ENCODE measurements around the gene ZSCAN20. TPM values are rescaled to one million over a fixed set of nuclear protein-coding genes. Genes with fewer than 3 reads are reported as not detected.
"Not testable (repeated sequence)": the region's sequence is repeated elsewhere in the genome, so short reads cannot be mapped to it uniquely, and the experiment has no call there.

The ZSCAN20 gene
- total RNA-seq, 1 donor from 2014 or later, result 6.9 TPM

DNA sequence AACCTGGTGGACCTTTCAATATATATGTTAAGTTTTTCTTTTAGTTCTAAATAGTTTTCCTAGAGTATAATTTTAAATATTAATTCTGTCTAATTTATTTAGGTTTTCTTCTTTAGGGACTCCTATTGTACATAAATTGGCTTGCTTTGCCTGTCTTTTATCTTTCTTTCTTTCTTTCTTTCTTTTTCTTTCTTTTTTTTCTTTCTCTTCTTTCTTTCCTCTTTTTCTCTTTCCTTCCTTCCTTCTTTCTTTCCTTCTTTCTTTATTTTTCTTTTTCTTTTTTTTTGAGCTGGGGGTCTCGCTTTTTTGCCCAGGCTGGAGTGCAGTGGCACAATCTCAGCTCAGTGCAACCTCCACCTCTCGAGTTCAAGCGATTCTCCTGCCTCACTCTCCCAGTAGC lies 35.2 kb downstream of the ZSCAN20 start:
- FAIRE-seq, result no peak
- no peaks in the 10 kb centered on the region for H3K4me1 ChIP-seq (ENCODE audit: insufficient read depth, low read length)
- no peaks in the 10 kb centered on the region for H3K27me3 Mint-ChIP-seq (ENCODE audit: low read depth, unreplicated experiment)

DNA sequence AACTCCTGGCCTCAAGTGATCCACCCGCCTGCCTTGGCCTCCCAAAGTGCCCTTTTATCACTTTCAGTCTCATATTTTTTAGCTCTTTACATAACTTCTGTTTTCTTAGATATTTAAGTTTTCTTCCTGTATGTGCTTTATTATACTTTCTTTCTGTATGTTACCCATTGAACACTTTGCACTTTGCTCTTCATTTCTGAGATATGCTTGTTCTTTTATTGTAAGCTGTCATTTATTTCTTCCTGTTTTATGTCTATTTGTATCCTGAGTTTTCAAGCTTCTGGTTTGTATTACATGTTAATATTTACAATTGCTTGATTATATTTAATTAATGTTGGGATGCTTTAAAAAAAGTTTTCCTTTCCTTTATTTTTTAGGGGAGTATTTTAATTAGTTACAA lies 35.7 kb downstream of the ZSCAN20 start:
- no peak overlapping the region for H3K4me2 ChIP-seq (ENCODE audit: low read length)
- no peak overlapping the region for H3K4me3 ChIP-seq (ENCODE audit: insufficient read depth, low read depth, low read length)
- Mint-ChIP-seq H3K4me3 (ENCODE audit: unreplicated experiment) (no peak overlapping the region), H3K27me3 (ENCODE audit: low read depth, unreplicated experiment) (no peaks in the 10 kb centered on the region), H3K36me3 (ENCODE audit: low read depth, unreplicated experiment) (no peaks in the 10 kb centered on the region), H3K9me3 (ENCODE audit: unreplicated experiment) (no peaks in the 10 kb centered on the region), H3K4me1 (ENCODE audit: low read depth, unreplicated experiment) (no peaks in the 10 kb centered on the region), H3K27ac (ENCODE audit: unreplicated experiment) (no peak overlapping the region)
- TF ChIP-seq, protein P1, sequence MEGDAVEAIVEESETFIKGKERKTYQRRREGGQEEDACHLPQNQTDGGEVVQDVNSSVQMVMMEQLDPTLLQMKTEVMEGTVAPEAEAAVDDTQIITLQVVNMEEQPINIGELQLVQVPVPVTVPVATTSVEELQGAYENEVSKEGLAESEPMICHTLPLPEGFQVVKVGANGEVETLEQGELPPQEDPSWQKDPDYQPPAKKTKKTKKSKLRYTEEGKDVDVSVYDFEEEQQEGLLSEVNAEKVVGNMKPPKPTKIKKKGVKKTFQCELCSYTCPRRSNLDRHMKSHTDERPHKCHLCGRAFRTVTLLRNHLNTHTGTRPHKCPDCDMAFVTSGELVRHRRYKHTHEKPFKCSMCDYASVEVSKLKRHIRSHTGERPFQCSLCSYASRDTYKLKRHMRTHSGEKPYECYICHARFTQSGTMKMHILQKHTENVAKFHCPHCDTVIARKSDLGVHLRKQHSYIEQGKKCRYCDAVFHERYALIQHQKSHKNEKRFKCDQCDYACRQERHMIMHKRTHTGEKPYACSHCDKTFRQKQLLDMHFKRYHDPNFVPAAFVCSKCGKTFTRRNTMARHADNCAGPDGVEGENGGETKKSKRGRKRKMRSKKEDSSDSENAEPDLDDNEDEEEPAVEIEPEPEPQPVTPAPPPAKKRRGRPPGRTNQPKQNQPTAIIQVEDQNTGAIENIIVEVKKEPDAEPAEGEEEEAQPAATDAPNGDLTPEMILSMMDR (IDR thresholded peaks at IDR 0.05; ENCODE audit: insufficient read depth, low read depth, low read length), result no peak
- no peak overlapping the region for H2AFZ ChIP-seq (ENCODE audit: low read depth, low read length)
- H3K27ac ChIP-seq (ENCODE audit: low read depth, low read length), result no peak overlapping the region
- H3K4me1 ChIP-seq (ENCODE audit: insufficient read depth, low read length), result no peaks in the 10 kb centered on the region
- H4K20me1 ChIP-seq (ENCODE audit: insufficient read depth, low read length), result no peaks in the 10 kb centered on the region
- no peaks in the 10 kb centered on the region for H3K9me3 ChIP-seq (ENCODE audit: insufficient read depth, low read depth, low read length)
- no peaks in the 10 kb centered on the region for H3K36me3 ChIP-seq (ENCODE audit: insufficient read depth, low read length)
- H3K9ac ChIP-seq (ENCODE audit: low read length), result no peak overlapping the region
- DNase-seq (ENCODE audit: low read depth) (no peak), FAIRE-seq (no peak)
- no peaks in the 10 kb centered on the region for H3K27me3 ChIP-seq (ENCODE audit: insufficient read depth, low read length)
- no peaks in the 10 kb centered on the region for H3K79me2 ChIP-seq (ENCODE audit: insufficient read depth, low read length)

More for the DNA sequence above, 35.2 kb downstream of the ZSCAN20 start:
- H3K36me3 Mint-ChIP-seq (ENCODE audit: low read depth, unreplicated experiment), result no peaks in the 10 kb centered on the region
- no peak overlapping the region for H3K27ac Mint-ChIP-seq (ENCODE audit: unreplicated experiment)
- Histone ChIP-seq H3K79me2 (ENCODE audit: insufficient read depth, low read length) (no peaks in the 10 kb centered on the region), H3K9me3 (ENCODE audit: insufficient read depth, low read depth, low read length) (no peaks in the 10 kb centered on the region), H3K36me3 (ENCODE audit: insufficient read depth, low read length) (no peaks in the 10 kb centered on the region), H3K27ac (ENCODE audit: low read depth, low read length) (no peak overlapping the region), H3K27me3 (ENCODE audit: insufficient read depth, low read length) (no peaks in the 10 kb centered on the region), H3K4me2 (ENCODE audit: low read length) (no peak overlapping the region), H4K20me1 (ENCODE audit: insufficient read depth, low read length) (no peaks in the 10 kb centered on the region), H3K9ac (ENCODE audit: low read length) (no peak overlapping the region), H2AFZ (ENCODE audit: low read depth, low read length) (no peak overlapping the region), H3K4me3 (ENCODE audit: insufficient read depth, low read depth, low read length) (no peak overlapping the region)
- H3K4me1 Mint-ChIP-seq (ENCODE audit: low read depth, unreplicated experiment), result peaks cover 1% of the 10 kb centered on the region
- no peak for TF ChIP-seq EZH2 (IDR thresholded peaks at IDR 0.05; ENCODE audit: insufficient read depth, low read length)
- TF ChIP-seq, protein P1 (IDR thresholded peaks at IDR 0.05; ENCODE audit: insufficient read depth, low read depth, low read length), result no peak
- H3K9me3 Mint-ChIP-seq (ENCODE audit: unreplicated experiment), result no peaks in the 10 kb centered on the region
- DNase-seq (ENCODE audit: low read depth), result no peak
- H3K4me3 Mint-ChIP-seq (ENCODE audit: unreplicated experiment), result no peak overlapping the region

DNA sequence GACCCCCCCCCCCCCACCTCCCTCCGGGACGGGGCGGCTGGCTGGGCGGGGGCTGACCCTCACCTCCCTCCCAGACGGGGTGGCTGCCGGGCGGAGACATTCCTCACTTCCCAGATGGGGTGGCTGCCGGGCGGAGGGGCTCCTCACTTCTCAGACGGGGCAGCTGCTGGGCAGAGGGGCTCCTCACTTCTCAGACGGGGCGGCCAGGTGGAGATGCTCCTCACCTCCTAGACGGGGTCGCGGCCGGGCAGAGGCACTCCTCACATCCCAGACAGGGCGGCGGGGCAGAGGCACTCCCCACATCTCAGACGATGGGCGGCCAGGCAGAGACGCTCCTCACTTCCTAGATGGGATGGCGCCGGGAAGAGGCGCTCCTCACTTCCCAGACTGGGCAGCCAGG lies 36.8 kb downstream of the ZSCAN20 start:
- not testable (repeated sequence) for H3K79me2 ChIP-seq (ENCODE audit: insufficient read depth, low read length); H3K4me1 Mint-ChIP-seq (ENCODE audit: low read depth, unreplicated experiment); DNase-seq (ENCODE audit: low read depth); H3K9me3 ChIP-seq (ENCODE audit: insufficient read depth, low read depth, low read length); H3K36me3 Mint-ChIP-seq (ENCODE audit: low read depth, unreplicated experiment); H3K36me3 ChIP-seq (ENCODE audit: insufficient read depth, low read length); H3K4me1 ChIP-seq (ENCODE audit: insufficient read depth, low read length); H3K27me3 Mint-ChIP-seq (ENCODE audit: low read depth, unreplicated experiment); H4K20me1 ChIP-seq (ENCODE audit: insufficient read depth, low read length); H3K4me3 ChIP-seq (ENCODE audit: insufficient read depth, low read depth, low read length); H3K9ac ChIP-seq (ENCODE audit: low read length); H3K4me3 Mint-ChIP-seq (ENCODE audit: unreplicated experiment); H2AFZ ChIP-seq (ENCODE audit: low read depth, low read length); H3K9me3 Mint-ChIP-seq (ENCODE audit: unreplicated experiment); FAIRE-seq; H3K4me2 ChIP-seq (ENCODE audit: low read length); H3K27me3 ChIP-seq (ENCODE audit: insufficient read depth, low read length); H3K27ac Mint-ChIP-seq (ENCODE audit: unreplicated experiment); H3K27ac ChIP-seq (ENCODE audit: low read depth, low read length)

Measured in astrocyte (in vitro differentiated cells and primary cell).